Measurements from ENCODE around the gene TMEM185B.
"Not testable (repeated sequence)": the region's sequence is repeated elsewhere in the genome, so short reads cannot be mapped to it uniquely, and the experiment has no call there.

The TMEM185B gene

GRCh38 chr2:120251078-120251477 lies 27.9 kb upstream of the TMEM185B start:
- DNase-seq, result no peak

GRCh38 chr2:120250640-120251039 lies 27.4 kb upstream of the TMEM185B start:
- no peak for DNase-seq

- no peak for DNase-seq
Measured at GRCh38 chr2:120247851-120248250, 24.7 kb upstream of the TMEM185B start.

- DNase-seq, result no peak
Measured at GRCh38 chr2:120246546-120247300, 23.5 kb upstream of the TMEM185B start.

- DNase-seq, result no peak
Measured at GRCh38 chr2:120245520-120246332, 22.5 kb upstream of the TMEM185B start.

GRCh38 chr2:120244656-120245519 lies 21.7 kb upstream of the TMEM185B start:
- no peak for DNase-seq

- no peak for DNase-seq
Measured at GRCh38 chr2:120243875-120244553, 20.8 kb upstream of the TMEM185B start.

- no peak for DNase-seq
Measured at GRCh38 chr2:120243211-120243610, 20.0 kb upstream of the TMEM185B start.

- DNase-seq, result no peak
Measured at GRCh38 chr2:120241684-120242083, 18.5 kb upstream of the TMEM185B start.

GRCh38 chr2:120240901-120241429 lies 17.8 kb upstream of the TMEM185B start:
- DNase-seq, result no peak

GRCh38 chr2:120239488-120240287 lies 16.5 kb upstream of the TMEM185B start:
- DNase-seq, result no peak

- DNase-seq, result no peak
Measured at GRCh38 chr2:120238728-120239487, 15.7 kb upstream of the TMEM185B start.

- no peak for DNase-seq
Measured at GRCh38 chr2:120237491-120237902, 14.3 kb upstream of the TMEM185B start.

GRCh38 chr2:120236791-120237190 lies 13.6 kb upstream of the TMEM185B start:
- no peak for DNase-seq

- DNase-seq, result no peak
Measured at GRCh38 chr2:120236316-120236715, 13.1 kb upstream of the TMEM185B start.

- no peak for DNase-seq
Measured at GRCh38 chr2:120235681-120236080, 12.5 kb upstream of the TMEM185B start.

GRCh38 chr2:120235158-120235557 lies 12.0 kb upstream of the TMEM185B start:
- DNase-seq, result not testable (repeated sequence)

GRCh38 chr2:120233292-120233691 lies 10.1 kb upstream of the TMEM185B start:
- DNase-seq, result no peak

- DNase-seq, result no peak
Measured at GRCh38 chr2:120231974-120232635, 8.9 kb upstream of the TMEM185B start.

- DNase-seq, result no peak
Measured at GRCh38 chr2:120231564-120231973, 8.4 kb upstream of the TMEM185B start.
